ENCODE data around the gene CTSH. TPM values are rescaled to one million over a fixed set of nuclear protein-coding genes. Genes with fewer than 3 reads are reported as not detected.

CTSH gene
- total RNA-seq, 1 donor from 2014 or later, result 10.0 TPM

- Mint-ChIP-seq H3K4me1 (ENCODE audit: unreplicated experiment) (peaks cover 29% of the 10 kb centered on the region), H3K27ac (ENCODE audit: unreplicated experiment) (no peak overlapping the region), H3K27me3 (ENCODE audit: unreplicated experiment) (peaks cover 11% of the 10 kb centered on the region), H3K9me3 (ENCODE audit: unreplicated experiment) (no peaks in the 10 kb centered on the region), H3K4me3 (ENCODE audit: unreplicated experiment) (no peak overlapping the region), H3K36me3 (ENCODE audit: low read depth, unreplicated experiment) (peaks cover 3% of the 10 kb centered on the region)
- no peak for DNase-seq (ENCODE audit: low spot score)
- TF ChIP-seq CTCF (IDR thresholded peaks at IDR 0.05; ENCODE audit: unreplicated experiment), result no peak
Measured at GRCh38 chr15:78934655-78935023, 10.2 kb downstream of the CTSH start.

- H3K27me3 Mint-ChIP-seq (ENCODE audit: unreplicated experiment), result peaks cover 13% of the 10 kb centered on the region
- no peaks in the 10 kb centered on the region for H3K9me3 Mint-ChIP-seq (ENCODE audit: unreplicated experiment)
- no peak overlapping the region for H3K27ac Mint-ChIP-seq (ENCODE audit: unreplicated experiment)
- DNase-seq (ENCODE audit: low spot score), result no peak
- no peak overlapping the region for H3K4me3 Mint-ChIP-seq (ENCODE audit: unreplicated experiment)
- TF ChIP-seq CTCF (IDR thresholded peaks at IDR 0.05; ENCODE audit: unreplicated experiment), result no peak
- H3K4me1 Mint-ChIP-seq (ENCODE audit: unreplicated experiment), result peaks cover 26% of the 10 kb centered on the region
- peaks cover 3% of the 10 kb centered on the region for H3K36me3 Mint-ChIP-seq (ENCODE audit: low read depth, unreplicated experiment)
Measured at GRCh38 chr15:78933823-78934654, 10.8 kb downstream of the CTSH start.

GRCh38 chr15:78933187-78933822 lies 11.5 kb downstream of the CTSH start:
- no peak for DNase-seq (ENCODE audit: low spot score)
- no peak for TF ChIP-seq CTCF (IDR thresholded peaks at IDR 0.05; ENCODE audit: unreplicated experiment)
- H3K27me3 Mint-ChIP-seq (ENCODE audit: unreplicated experiment), result peaks cover 13% of the 10 kb centered on the region
- no peaks in the 10 kb centered on the region for H3K9me3 Mint-ChIP-seq (ENCODE audit: unreplicated experiment)
- peaks cover 3% of the 10 kb centered on the region for H3K36me3 Mint-ChIP-seq (ENCODE audit: low read depth, unreplicated experiment)
- H3K4me1 Mint-ChIP-seq (ENCODE audit: unreplicated experiment), result peaks cover 25% of the 10 kb centered on the region
- no peak overlapping the region for H3K4me3 Mint-ChIP-seq (ENCODE audit: unreplicated experiment)
- H3K27ac Mint-ChIP-seq (ENCODE audit: unreplicated experiment), result no peak overlapping the region

- no peak for TF ChIP-seq CTCF (IDR thresholded peaks at IDR 0.05; ENCODE audit: unreplicated experiment)
- Mint-ChIP-seq H3K4me1 (ENCODE audit: unreplicated experiment) (peaks cover 21% of the 10 kb centered on the region), H3K27ac (ENCODE audit: unreplicated experiment) (no peak overlapping the region), H3K9me3 (ENCODE audit: unreplicated experiment) (no peaks in the 10 kb centered on the region), H3K36me3 (ENCODE audit: low read depth, unreplicated experiment) (peaks cover 3% of the 10 kb centered on the region), H3K4me3 (ENCODE audit: unreplicated experiment) (no peak overlapping the region), H3K27me3 (ENCODE audit: unreplicated experiment) (peaks cover 19% of the 10 kb centered on the region)
- DNase-seq (ENCODE audit: low spot score), result no peak
Measured at GRCh38 chr15:78932258-78932808, 12.5 kb downstream of the CTSH start.

Measured in endothelial cell (in vitro differentiated cells).